Osteoblast (primary cell): ENCODE measurements around the gene NOVA2. TPM values are rescaled to one million over a fixed set of nuclear protein-coding genes. Genes with fewer than 3 reads are reported as not detected.
"Not testable (repeated sequence)": the region's sequence is repeated elsewhere in the genome, so short reads cannot be mapped to it uniquely, and the experiment has no call there.

ENCODE experiments used
- DNase-seq: peaks from one replicate; pipeline ENCODE4 v3.0.0; 2011; ENCODE audit warnings: low spot score, mixed read lengths; ENCODE audit not compliant: insufficient read length; ENCODE audit errors: missing footprints
- H2AFZ ChIP-seq: 2 replicates; pipeline ENCODE4 v1.6.0; 2011; ENCODE audit warnings: mild to moderate bottlenecking, low read length
- H3K27ac ChIP-seq: 2 replicates; pipeline ENCODE4 v1.5.1; 2011; ENCODE audit warnings: mild to moderate bottlenecking, low read depth, low read length, moderate library complexity
- H3K27me3 ChIP-seq: 2 replicates; pipeline ENCODE4 v1.6.0; 2012; ENCODE audit warnings: mild to moderate bottlenecking, control low read depth, inconsistent platforms, low read length, moderate library complexity; ENCODE audit not compliant: insufficient read depth
- H3K36me3 ChIP-seq: 2 replicates; pipeline ENCODE4 v1.5.1; 2011; ENCODE audit warnings: mild to moderate bottlenecking, low read length, control low read depth, moderate library complexity; ENCODE audit not compliant: insufficient read depth
- H3K4me1 ChIP-seq: 2 replicates; pipeline ENCODE4 v1.5.1; 2011; ENCODE audit warnings: mild to moderate bottlenecking, low read length, control low read depth, moderate library complexity; ENCODE audit not compliant: insufficient read depth
- H3K4me2 ChIP-seq: 2 replicates; pipeline ENCODE4 v1.6.0; 2011; ENCODE audit warnings: mild to moderate bottlenecking, low read length; ENCODE audit not compliant: insufficient read depth
- H3K4me3 ChIP-seq: fragments of 200-600 bp; sonication (generic); 3 replicates; pipeline ENCODE4 v1.5.1; 2012; ENCODE audit warnings: mild to moderate bottlenecking, low read length, inconsistent platforms; ENCODE audit not compliant: insufficient read depth
- H3K79me2 ChIP-seq: 2 replicates; pipeline ENCODE4 v1.6.0; 2012; ENCODE audit warnings: mild to moderate bottlenecking, low read length, control low read depth, inconsistent platforms; ENCODE audit not compliant: insufficient read depth
- H3K9me3 ChIP-seq: 2 replicates; pipeline ENCODE4 v1.5.1; 2011; ENCODE audit warnings: low read depth, low read length, control low read depth
- H4K20me1 ChIP-seq: 2 replicates; pipeline ENCODE4 v1.6.0; 2012; ENCODE audit warnings: mild to moderate bottlenecking, low read length, control low read depth; ENCODE audit not compliant: insufficient read depth
- total RNA-seq: library from RNA; depleted of rRNA; stranded (reverse); fragments of >200 nt; gene quantifications from 2 replicates; pipeline ENCODE4 v1.2.3, GENCODE V29; 2012
- TF ChIP-seq, protein P1 (sequence below): IDR thresholded peaks from 2 replicates; pipeline ENCODE4 v1.5.1; 2011; ENCODE audit warnings: mild to moderate bottlenecking, low read depth, low read length, moderate library complexity; ENCODE audit errors: extremely low read depth

NOVA2 gene
- total RNA-seq, 1 donor, result not detected

DNA sequence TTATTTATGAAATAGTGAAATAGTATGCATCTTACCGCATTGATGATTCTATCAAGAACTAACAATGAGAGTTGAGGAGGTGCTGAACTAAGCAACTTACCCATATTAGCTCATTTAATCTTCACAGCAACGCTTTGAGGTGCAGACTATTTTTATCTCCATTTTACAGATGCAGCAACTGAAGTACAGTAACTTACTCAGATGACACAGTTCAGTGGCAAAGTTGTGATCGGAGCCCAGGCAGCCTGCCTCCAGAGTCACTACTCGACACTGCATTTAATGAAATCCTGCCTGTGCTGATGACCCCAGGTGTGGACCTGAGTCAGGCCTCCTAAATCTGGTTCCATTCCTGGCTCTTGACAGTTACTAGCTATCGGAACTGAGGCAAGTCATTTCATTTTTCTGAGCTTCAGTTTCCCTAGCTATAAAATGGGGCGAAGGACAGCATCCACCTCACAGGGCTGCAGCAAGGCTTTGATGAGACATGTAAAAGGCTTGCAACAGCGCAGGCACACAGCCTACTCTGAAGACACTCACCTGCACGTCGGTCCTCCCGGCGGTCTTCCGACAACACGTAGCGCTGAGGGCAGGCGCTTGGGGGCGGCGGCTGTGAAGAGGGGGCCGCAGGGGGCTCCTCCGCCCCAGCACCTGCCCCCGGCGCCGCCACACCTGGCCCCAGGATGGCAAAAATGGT lies 72.8 kb downstream of the NOVA2 start:
- H2AFZ ChIP-seq, result peak overlapping the region; percentile 29
- peaks cover 13% of the 10 kb centered on the region for H3K36me3 ChIP-seq
- H3K9me3 ChIP-seq, result no peaks in the 10 kb centered on the region
- H3K27ac ChIP-seq, result no peak overlapping the region
- peak; percentile 49 for DNase-seq
- H3K4me2 ChIP-seq, result peak overlapping the region; percentile 95
- H3K79me2 ChIP-seq, result peaks cover 10% of the 10 kb centered on the region
- H4K20me1 ChIP-seq, result peaks cover 12% of the 10 kb centered on the region
- peaks cover 5% of the 10 kb centered on the region for H3K4me1 ChIP-seq
- no peaks in the 10 kb centered on the region for H3K27me3 ChIP-seq
- TF ChIP-seq, protein P1, sequence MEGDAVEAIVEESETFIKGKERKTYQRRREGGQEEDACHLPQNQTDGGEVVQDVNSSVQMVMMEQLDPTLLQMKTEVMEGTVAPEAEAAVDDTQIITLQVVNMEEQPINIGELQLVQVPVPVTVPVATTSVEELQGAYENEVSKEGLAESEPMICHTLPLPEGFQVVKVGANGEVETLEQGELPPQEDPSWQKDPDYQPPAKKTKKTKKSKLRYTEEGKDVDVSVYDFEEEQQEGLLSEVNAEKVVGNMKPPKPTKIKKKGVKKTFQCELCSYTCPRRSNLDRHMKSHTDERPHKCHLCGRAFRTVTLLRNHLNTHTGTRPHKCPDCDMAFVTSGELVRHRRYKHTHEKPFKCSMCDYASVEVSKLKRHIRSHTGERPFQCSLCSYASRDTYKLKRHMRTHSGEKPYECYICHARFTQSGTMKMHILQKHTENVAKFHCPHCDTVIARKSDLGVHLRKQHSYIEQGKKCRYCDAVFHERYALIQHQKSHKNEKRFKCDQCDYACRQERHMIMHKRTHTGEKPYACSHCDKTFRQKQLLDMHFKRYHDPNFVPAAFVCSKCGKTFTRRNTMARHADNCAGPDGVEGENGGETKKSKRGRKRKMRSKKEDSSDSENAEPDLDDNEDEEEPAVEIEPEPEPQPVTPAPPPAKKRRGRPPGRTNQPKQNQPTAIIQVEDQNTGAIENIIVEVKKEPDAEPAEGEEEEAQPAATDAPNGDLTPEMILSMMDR, result no peak
- H3K4me3 ChIP-seq, result peak overlapping the region; percentile 82

DNA sequence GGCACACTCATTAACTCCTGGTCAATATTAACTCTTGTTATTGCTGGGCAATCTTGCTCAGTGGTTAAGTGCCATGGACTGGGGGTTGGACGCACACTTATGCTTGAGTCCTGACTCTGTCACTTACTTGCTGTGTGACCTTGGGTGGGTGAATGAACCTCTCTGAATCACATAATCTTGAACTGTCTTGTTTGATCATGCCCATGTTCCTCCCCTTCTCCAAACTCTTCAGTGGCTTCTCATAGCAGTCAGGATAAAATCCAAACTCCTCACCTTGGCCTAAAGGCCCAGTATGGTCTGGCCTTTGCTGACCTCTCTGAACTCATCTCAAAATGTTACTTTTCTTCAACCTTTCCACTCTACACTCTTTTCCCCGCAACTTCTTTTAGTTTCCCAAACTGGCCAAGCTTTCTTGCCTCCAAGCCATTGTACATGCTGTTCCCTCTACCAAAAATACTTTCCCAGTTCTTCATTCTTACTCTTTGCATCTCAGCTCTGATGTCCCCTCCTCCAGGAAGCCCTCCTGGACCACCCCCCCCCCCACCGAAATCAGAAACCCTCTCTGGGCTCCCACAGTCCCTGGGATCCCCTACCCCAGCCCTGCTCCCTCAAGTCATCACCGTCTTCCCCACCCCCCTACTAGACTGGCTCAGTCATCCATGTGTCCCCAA lies 73.6 kb downstream of the NOVA2 start:
- Histone ChIP-seq H3K79me2 (peaks cover 10% of the 10 kb centered on the region), H3K27ac (no peak overlapping the region), H3K36me3 (peaks cover 13% of the 10 kb centered on the region), H4K20me1 (peaks cover 12% of the 10 kb centered on the region), H2AFZ (no peak overlapping the region), H3K4me1 (peaks cover 5% of the 10 kb centered on the region), H3K27me3 (no peaks in the 10 kb centered on the region), H3K4me2 (peak overlapping the region; percentile 95), H3K9me3 (no peaks in the 10 kb centered on the region), H3K4me3 (no peak overlapping the region)
- TF ChIP-seq, protein P1, result no peak
- peak; percentile 22 for DNase-seq

GRCh38 chr19:45899253-45899652 lies 74.4 kb downstream of the NOVA2 start:
- Histone ChIP-seq H3K4me3 (no peak overlapping the region), H3K27me3 (no peaks in the 10 kb centered on the region), H3K36me3 (peaks cover 15% of the 10 kb centered on the region), H3K27ac (no peak overlapping the region), H2AFZ (no peak overlapping the region), H3K79me2 (peaks cover 10% of the 10 kb centered on the region), H4K20me1 (peaks cover 12% of the 10 kb centered on the region), H3K4me1 (peaks cover 5% of the 10 kb centered on the region), H3K9me3 (no peaks in the 10 kb centered on the region), H3K4me2 (no peak overlapping the region)
- DNase-seq, result peak; percentile 57
- TF ChIP-seq, protein P1, result no peak

GRCh38 chr19:45897261-45897812 lies 76.3 kb downstream of the NOVA2 start:
- peaks cover 5% of the 10 kb centered on the region for H3K4me1 ChIP-seq

GRCh38 chr19:45895983-45896599 lies 77.6 kb downstream of the NOVA2 start:
- Histone ChIP-seq H3K36me3 (peaks cover 15% of the 10 kb centered on the region), H4K20me1 (peaks cover 12% of the 10 kb centered on the region)
- not testable (repeated sequence) for H3K4me1 ChIP-seq, H3K4me3 ChIP-seq, H3K79me2 ChIP-seq, H3K27me3 ChIP-seq, H2AFZ ChIP-seq, H3K9me3 ChIP-seq, H3K27ac ChIP-seq, H3K4me2 ChIP-seq
- peak; percentile 51 for DNase-seq

More at GRCh38 chr19:45897261-45897812, 76.3 kb downstream of the NOVA2 start:
- peaks cover 15% of the 10 kb centered on the region for H3K36me3 ChIP-seq
- no peak overlapping the region for H3K27ac ChIP-seq
- no peak overlapping the region for H3K4me3 ChIP-seq
- peak; percentile 6 for DNase-seq
- peaks cover 12% of the 10 kb centered on the region for H4K20me1 ChIP-seq
- H3K4me2 ChIP-seq, result no peak overlapping the region
- peaks cover 10% of the 10 kb centered on the region for H3K79me2 ChIP-seq
- no peaks in the 10 kb centered on the region for H3K9me3 ChIP-seq
- H3K27me3 ChIP-seq, result no peaks in the 10 kb centered on the region
- TF ChIP-seq, protein P1, result no peak
- no peak overlapping the region for H2AFZ ChIP-seq
